ENCODE results near the gene ZNF138. TPM values are rescaled to one million over a fixed set of nuclear protein-coding genes. Genes with fewer than 3 reads are reported as not detected.

Gene ZNF138
- total RNA-seq (2021): 23.4 and 25.6 TPM in 2 replicates
- long read RNA-seq, transcript ZNF138-201 (4 exons, 1,141 nt): minor isoform, 11 of 149 reads
- long read RNA-seq, transcript ZNF138-203 (2 exons, 2,308 nt): major isoform, 30 of 149 reads
- long read RNA-seq, transcript ZNF138-205 (3 exons, 1,066 nt): minor isoform, 16 of 149 reads
- long read RNA-seq, transcript ZNF138-206 (4 exons, 2,230 nt): minor isoform, 14 of 149 reads
- long read RNA-seq, partial matches to known transcripts: 3 of 149 reads
- long read RNA-seq, other reads (novel, unspliced or antisense): 58 of 149 reads

DNA sequence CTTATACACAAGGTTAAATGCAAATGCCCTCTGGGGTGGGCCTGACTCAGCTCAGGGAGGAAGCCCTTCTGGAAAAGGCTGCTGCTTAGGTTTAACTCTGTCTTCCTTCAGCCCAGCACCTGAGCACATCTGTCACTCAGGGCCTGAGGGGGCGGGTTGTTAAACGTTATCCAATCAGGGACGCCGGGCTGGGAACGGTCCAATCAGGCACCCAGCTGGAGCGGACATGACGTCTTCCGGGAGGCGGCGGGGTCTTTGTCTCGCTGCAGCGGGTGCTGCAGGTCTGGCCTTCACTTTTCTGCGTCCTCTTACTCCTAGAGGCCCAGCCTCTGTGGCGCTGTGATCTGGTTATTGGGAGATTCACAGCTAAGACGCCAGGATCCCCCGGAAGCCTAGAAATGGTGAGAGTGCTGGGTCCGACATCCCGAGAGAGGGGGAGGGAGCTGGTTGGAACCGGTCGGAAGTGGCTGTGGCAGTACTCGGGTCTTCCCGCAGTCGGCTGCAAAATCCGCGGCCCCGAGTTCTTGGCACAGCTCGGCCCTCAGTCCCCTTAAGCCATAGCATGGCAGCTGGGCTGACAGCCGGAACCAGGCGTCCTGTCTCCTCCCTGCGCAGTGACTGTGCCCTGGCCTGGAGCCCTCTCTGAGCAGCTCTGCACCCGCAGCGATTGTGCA is at the start of gene ZNF138:
Gene ZNF138 (plus strand): TSS at position 258 of the 674 bp plus-strand sequence. CDS start 141 bp downstream, at position 399.
- Histone ChIP-seq H3K14ac (ENCODE audit: insufficient read depth, low read length) (peak within 1 kb of the TSS; percentile 93), H3K9me3 (ENCODE audit: control insufficient read depth, low read depth, low read length) (no peaks in the 10 kb centered on the region), H3K9ac (ENCODE audit: extremely low read depth, insufficient read length, low read length) (peak within 1 kb of the TSS; percentile 91), H2BK15ac (ENCODE audit: low read depth, low read length) (no peak within 1 kb of the TSS), H4K8ac (replicated peaks; ENCODE audit: insufficient read length, low read depth, low read length) (no peak within 1 kb of the TSS), H3K23ac (ENCODE audit: insufficient read length, low read depth, low read length) (no peak within 1 kb of the TSS), H3T11ph (ENCODE audit: low read length) (no peak within 1 kb of the TSS), H3K27me3 (ENCODE audit: insufficient read depth, low read length) (no peaks in the 10 kb centered on the region), H2BK20ac (ENCODE audit: low read depth, low read length, poor library complexity, severe bottlenecking) (no peak within 1 kb of the TSS), H2BK120ac (ENCODE audit: low read depth, low read length, poor library complexity, severe bottlenecking) (no peak within 1 kb of the TSS), H3K27ac (ENCODE audit: insufficient read length, low read depth, low read length) (peak within 1 kb of the TSS; percentile 54), H3K4me1 (ENCODE audit: insufficient read depth, low read length) (no peaks in the 10 kb centered on the region; the same call in 1 of the 2 replicates), H4K5ac (ENCODE audit: insufficient read length, low read depth, low read length) (no peak within 1 kb of the TSS), H3K79me2 (ENCODE audit: insufficient read depth, low read length) (peaks cover 8% of the 10 kb centered on the region; the same call in 1 of the 2 replicates), H3K4me2 (ENCODE audit: insufficient read depth, insufficient read length, low read length) (peak within 1 kb of the TSS; percentile 51), H2AFZ (ENCODE audit: low read length) (no peak within 1 kb of the TSS), H3K4ac (ENCODE audit: low read depth, low read length) (no peak within 1 kb of the TSS), H2BK12ac (ENCODE audit: insufficient read length, low read depth, low read length) (peak within 1 kb of the TSS; percentile 73), H4K20me1 (ENCODE audit: control insufficient read depth, insufficient read depth, insufficient read length) (no peaks in the 10 kb centered on the region), H3K23me2 (ENCODE audit: insufficient read length, low read depth, low read length, poor library complexity, severe bottlenecking) (no peaks in the 10 kb centered on the region), H3K56ac (ENCODE audit: insufficient read length, low read depth, low read length) (no peak within 1 kb of the TSS), H4K91ac (ENCODE audit: insufficient read length, low read depth, low read length) (no peak within 1 kb of the TSS), H2BK5ac (ENCODE audit: insufficient read length, low read length) (no peak within 1 kb of the TSS), H3K18ac (ENCODE audit: insufficient read length, low read depth, low read length) (peak within 1 kb of the TSS; percentile 93), H2AK5ac (ENCODE audit: insufficient read length, low read length) (no peak within 1 kb of the TSS), H3K79me1 (ENCODE audit: insufficient read depth, low read depth, low read length, poor library complexity, severe bottlenecking) (peaks cover 10% of the 10 kb centered on the region)
- TF ChIP-seq, protein P1, sequence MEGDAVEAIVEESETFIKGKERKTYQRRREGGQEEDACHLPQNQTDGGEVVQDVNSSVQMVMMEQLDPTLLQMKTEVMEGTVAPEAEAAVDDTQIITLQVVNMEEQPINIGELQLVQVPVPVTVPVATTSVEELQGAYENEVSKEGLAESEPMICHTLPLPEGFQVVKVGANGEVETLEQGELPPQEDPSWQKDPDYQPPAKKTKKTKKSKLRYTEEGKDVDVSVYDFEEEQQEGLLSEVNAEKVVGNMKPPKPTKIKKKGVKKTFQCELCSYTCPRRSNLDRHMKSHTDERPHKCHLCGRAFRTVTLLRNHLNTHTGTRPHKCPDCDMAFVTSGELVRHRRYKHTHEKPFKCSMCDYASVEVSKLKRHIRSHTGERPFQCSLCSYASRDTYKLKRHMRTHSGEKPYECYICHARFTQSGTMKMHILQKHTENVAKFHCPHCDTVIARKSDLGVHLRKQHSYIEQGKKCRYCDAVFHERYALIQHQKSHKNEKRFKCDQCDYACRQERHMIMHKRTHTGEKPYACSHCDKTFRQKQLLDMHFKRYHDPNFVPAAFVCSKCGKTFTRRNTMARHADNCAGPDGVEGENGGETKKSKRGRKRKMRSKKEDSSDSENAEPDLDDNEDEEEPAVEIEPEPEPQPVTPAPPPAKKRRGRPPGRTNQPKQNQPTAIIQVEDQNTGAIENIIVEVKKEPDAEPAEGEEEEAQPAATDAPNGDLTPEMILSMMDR (conservative IDR thresholded peaks at IDR 0.05): no peak; the same call in 2 of the 3 replicates
- peaks cover 9 to 17% of the 10 kb centered on the region in 2 experiments for H3K9me3 Mint-ChIP-seq
- H3K36me3 Mint-ChIP-seq (ENCODE audit: insufficient read depth in 1 of 3, low read depth in 3 of 3): peaks cover 23 to 29% (median 29%) of the 10 kb centered on the region in 3 experiments
- peak within 1 kb of the TSS; percentile 100 for H3K27ac Mint-ChIP-seq
- H3K4me1 Mint-ChIP-seq: peaks cover 14 to 20% of the 10 kb centered on the region in 2 experiments
- DNase-seq: peak; percentile 90
- no peaks in the 10 kb centered on the region; the same call in 1 of the 2 replicates for H3K27me3 Mint-ChIP-seq (ENCODE audit: low read depth)
- WGBS (ENCODE audit: extremely low coverage, insufficient read length, low lambda C conversion rate): no CpG with 5 or more reads among the region's 32 CpGs
- H3K4me3 Mint-ChIP-seq: peak within 1 kb of the TSS; percentile 97 to 98

Data from H9 (cell line).